GM18909 (cell line): ENCODE measurements around the gene PUM1.
"Not testable (repeated sequence)": the region's sequence is repeated elsewhere in the genome, so short reads cannot be mapped to it uniquely, and the experiment has no call there.

ENCODE experiments used
- ATAC-seq: cut with Tn5 transposase; IDR thresholded peaks from one replicate; pipeline ENCODE4 v1.9.1; 2021; ENCODE audit warnings: mild to moderate bottlenecking; ENCODE audit not compliant: unreplicated experiment, poor library complexity

Gene PUM1

DNA sequence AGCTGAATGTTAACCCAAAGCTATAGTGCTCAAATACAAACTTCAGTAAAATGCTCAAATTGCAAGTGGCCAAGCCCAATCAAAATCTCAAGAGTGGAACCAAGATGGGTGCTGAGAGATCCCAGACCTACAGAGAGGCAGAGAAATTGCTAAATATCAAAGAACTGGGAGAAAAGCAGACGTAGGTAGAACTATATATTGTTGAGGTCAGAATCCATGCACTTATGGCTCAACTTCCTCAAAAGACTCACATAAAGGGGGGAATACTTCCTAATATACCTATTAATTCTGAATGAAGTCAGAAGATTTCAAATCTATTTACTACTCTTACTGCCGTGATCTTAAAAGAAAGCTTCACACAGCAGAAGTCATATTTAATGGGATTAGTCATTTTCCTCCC is 65.2 kb downstream of the PUM1 start:
- no peak for ATAC-seq

DNA sequence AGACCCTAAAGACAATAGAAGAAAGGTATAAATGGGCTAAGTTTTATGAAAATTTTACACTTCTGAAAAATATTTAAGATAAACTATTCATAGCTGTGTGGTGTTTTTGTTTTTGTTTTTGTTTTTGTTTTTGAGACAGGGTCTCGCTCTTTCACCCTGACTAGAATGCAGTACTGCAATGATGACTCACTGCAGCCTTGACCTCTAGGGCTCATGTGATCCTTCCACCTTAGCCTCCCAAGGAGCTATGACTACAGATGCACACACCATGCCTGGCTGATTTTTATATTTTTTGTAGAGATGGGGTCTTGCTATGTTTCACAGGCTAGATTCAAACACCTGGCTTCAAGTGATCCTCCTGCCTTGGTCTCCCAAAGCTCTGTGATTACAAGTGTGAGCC is 66.6 kb downstream of the PUM1 start:
- no peak for ATAC-seq

DNA sequence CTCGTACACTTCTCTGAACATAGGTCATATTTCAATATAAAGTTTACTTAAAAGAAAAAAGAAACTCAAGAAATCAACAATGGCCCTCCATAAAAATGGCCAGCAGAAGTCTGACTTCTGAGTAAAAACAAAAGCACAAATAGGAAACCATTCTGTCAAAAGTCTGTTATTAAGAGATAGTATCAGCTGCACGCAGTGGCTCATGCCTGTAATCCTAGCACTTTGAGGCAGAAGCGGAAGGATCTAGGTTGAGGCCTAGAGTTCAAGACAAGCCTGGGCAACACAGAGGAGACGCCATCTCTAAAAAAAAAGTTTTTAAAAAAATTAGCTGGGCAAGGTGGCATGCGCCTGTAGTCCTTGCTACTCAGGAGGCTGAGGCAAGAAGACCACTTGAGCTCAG is 67.3 kb downstream of the PUM1 start:
- ATAC-seq, result no peak

DNA sequence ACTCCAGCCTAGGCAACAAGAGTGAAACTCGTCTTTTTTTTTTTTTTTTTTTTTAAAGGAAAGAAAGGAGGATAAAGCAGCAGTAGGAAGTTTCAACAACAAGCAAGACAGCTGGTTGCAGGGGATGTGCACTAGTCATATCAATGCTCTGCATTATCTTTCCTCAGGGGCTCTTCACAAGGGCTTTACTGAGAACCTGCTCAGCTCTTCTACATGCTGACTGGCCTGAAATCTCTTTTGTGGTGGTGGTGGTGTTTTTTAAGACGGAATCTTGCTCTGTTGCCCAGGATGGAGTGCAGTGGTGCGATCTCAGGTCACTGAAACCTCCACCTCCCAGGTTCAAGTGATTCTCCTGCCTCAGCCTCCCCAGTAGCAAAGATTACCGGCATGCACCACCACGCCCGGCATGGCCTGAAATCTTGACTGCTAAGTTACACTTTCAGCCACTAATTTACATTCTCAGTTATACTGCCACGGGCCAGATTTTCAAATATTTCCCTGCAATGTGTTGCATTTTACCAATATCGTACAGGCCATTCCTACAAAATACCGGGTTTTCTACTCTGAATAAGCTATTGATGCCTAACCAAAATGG is 68.0 kb downstream of the PUM1 start:
- no peak for ATAC-seq

DNA sequence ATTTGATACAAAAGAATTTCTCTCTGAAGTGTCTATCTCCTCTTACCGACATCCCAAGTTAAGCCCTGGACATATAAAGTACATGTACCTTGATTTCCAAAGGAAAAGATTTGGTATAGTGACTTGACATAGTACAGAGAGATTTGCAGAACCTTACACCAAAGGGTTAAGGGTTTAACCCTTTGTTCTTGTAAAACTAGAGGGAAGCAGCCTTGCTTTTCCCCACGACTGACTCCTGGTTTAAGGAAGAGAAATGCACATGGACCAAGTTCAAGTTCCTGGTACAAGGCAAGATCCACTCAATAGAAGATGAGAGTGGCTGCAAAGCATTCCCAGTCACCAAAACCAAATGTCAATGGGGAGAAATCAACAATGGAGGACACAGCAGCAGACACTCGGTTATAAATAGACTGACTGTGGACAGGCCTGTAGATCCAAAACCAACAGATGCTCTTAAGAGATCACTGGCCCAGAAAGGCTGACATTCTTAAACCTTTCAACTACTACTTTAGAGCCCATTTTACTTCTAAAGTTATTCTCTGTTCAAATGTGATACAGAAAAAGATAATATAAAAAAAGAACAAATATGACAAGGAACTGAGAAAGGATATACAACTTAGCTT is 69.4 kb downstream of the PUM1 start:
- no peak for ATAC-seq

DNA sequence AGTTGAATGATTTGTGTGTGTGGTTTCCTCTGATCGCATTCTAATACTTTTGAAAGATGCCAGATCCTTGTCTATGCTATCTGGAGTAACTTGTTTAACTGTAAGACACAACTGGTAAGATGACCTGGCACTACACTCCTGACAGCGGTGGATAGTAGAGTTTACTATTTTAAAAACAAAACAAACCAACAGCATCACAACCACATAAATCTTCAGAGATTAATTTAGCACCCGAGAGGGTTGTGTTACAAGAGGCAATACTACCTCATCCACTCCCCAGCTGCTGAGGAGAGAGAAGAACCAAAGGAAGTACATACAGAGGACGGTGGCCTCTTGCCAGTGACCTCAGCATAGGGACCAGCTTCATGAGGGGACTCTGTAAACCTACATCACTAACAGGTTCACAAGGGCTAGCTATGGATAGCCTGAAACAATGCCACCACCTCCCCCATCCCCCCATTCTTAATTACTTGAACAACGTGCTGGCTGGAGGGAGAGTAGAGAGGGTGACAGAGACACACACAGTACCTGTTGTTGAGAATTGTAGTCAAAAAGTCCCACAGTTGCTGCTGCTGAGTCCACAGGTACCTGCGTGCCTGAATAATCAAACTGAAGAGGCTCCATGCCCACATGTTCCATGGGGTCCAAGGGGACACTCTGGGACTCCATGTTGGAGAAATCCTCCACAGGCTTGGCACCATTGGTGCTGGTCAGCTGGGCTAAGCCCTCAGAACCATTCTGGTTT is 73.5 kb downstream of the PUM1 start:
- ATAC-seq, result no peak

DNA sequence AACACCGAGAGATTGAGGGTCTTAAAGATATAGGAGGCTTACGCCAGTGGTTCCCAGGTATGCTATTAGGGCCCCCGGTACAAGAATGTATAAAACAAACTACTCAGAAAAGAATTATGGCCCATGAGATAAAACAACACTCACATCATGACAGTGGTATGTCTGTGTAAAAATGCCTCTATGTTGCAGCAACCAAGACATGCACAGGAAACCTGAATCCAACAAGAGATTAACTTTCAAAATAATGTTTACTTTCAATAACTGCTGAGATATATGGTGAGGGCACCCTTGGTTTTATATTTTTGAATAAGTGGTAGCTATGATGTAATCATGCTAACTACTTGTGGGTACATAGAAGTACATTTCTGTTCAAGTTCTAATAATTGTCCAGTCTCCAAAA is 74.9 kb downstream of the PUM1 start:
- no peak for ATAC-seq

DNA sequence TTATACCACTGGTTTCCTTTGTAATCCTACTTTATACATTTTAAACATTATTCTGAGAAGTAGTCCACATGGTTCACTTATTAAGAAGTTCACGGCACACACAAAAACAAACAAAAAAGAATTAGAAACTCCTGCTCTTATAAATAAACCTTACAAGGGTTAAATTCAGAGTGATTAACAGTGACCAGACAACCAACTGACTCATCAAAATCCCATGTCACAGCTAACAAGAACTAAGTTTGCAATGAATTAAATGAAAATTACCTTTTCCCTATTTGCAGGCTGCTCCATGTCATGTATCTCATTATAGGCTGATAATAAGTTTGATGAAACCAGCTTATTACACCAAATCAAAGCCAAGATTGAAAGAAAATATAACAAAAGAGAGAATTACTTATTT is 77.5 kb downstream of the PUM1 start:
- no peak for ATAC-seq

DNA sequence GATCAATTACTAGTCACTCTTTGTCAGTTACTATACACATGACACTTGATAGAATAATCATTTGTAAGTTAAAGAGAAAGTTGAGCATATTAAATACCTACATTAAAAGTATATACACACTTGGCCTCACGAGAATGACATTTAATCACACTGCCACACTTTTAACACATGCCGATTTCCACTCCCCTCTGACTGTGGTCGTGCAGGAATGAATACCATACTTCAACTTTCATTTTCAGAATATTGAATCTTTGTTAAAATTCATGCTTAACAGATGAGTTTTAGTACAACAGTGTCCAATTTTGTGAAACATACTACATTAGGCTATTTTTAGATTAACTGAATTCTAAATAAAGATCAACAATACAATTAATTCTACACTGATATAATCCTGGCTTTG is 78.8 kb downstream of the PUM1 start:
- no peak for ATAC-seq

DNA sequence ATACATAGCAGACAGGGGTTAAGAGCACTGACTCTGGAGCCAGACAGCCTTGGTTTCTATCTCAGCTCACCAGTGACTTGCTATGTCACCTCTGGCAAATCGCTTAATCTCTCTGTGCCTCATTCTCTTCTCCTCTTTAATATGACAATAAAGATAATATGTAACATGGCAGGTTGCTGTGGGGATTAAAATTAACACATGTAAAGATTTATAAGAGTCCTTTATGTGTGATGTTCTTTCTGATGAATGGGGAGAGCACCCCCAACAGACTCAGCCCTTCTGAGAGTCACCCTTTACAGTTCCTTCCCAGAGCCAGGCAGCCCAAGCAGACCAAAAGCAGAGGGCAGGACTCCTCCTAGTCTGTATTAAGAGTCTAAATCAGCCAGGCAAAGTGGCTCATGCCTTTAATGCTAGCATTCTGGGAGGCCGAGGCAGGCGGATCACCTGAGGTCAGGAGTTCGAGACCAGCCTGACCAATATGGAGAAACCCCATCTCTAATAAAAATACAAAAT is 80.5 kb downstream of the PUM1 start:
- ATAC-seq, result no peak

DNA sequence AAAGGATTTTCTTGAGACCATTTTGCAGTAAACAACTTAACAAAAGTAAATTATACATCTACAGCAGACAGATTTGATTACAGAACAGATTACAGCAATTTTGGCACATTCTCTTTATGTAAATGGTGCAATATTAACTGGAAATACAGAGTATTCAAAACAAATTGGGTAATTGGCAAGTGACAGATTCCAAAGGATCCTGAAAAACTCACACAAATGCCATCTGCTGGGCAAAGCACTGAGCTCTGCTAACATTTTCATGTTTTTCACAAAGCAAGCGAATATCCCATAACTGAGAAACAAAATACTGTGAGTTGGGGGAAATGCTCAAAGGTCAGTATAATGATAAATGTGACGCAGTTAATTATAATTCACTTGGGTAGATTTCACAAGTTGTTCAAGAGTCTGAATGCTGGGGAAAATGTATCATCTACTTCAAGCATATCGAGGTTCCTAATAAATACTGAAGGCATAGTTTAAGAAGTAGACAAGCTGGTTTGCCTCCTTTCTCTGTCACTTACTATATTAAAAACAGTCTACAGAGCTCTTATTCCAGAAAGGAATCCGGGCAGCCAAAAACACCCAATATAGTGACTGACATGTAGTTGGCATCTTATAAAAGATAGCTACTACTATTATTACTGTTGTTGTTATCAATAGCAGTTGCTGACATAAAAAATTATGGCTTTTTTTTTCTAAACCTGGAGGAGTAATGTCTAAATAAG is 81.2 kb downstream of the PUM1 start:
- ATAC-seq, result no peak

DNA sequence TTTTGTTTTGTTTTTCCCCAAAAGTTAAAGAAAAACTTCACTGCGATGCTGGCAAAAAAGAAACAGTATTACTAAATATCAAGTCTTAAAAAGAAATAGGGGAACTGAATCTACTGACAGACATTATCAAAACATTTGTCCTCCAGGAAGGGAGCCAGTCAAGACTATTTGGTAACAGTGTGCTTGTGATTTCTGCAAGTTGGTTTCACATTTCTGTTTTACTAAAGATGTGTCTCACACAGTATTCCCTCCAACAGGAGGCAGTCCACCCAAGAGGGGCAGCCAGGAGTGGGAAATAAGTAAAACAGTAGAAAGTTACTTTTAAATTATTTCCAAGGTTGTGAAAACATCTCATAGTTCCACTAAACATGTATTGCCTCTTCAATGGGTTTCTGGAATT is 82.6 kb downstream of the PUM1 start:
- ATAC-seq, result no peak

DNA sequence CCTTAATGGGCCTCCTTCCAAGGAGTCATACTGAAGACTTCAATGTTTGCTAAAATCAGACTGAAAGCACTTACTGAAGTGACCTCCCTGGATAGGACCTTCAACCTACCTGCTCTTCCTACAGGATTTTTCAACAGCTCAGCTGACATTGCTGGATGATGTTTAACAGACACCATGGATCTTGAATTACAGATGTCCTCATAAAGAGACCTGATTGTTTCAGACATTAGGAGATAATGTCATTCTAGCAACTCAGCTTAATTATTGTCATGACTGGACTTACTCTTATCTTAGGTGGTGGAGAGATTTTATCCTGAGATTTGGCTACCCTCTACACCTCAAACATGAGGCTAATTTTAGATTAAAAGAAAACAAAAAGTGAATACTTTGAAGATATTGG is 83.1 kb downstream of the PUM1 start:
- ATAC-seq, result no peak

DNA sequence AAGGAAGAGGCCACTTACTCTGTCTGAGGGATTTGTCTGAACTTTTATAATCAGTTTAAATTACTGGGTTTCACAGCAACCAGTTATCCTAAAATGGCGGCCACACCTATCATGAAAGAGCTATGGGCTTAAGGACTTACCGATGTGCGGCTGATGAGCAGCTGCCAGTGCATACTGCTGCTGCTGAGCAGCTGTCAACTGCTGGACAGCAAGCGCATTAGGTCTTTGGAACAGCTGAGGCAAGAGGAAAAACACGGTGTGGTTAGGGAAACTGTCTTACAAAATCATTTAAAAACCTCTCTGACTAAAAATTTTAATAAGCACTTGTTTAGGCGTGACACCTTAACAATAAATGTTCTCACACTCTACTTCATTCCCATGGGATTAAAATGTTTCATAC is 84.3 kb downstream of the PUM1 start:
- ATAC-seq, result no peak

DNA sequence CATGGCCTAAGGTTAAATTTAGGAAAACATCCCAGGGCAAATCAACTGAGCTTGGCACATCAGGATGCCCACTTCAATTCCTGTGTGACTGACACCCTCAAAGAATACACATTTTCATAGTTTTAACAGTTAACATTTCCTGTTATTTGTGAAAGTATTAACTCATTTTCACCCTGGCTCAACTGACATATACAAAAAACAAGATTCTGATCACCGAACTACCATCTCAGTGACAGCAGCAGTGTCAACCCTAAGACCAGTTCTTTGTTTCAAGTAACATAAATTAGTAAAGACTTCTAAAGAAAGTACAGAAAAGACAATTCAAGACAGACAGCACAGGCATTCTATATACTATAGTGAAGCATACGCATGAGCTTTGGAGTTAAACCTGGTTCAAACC is 88.0 kb downstream of the PUM1 start:
- ATAC-seq, result no peak

DNA sequence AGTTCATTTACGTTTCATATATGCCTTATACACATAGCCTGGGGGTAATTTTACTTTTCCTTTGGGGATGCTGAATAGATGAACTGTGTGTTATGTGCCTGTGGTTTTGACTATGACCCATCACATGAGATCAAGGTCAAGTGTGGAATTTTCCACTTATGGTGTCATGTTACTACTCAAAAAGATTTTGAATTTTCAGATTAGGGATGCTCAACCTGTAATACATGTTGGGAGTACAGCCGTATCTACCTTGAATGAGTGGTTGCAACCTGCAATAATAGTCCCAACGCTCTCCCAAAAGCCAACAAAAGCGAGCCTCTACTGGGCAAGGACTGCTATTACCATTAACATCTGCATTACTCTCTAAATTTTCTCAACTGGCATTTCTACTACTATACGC is 88.4 kb downstream of the PUM1 start:
- ATAC-seq, result no peak

DNA sequence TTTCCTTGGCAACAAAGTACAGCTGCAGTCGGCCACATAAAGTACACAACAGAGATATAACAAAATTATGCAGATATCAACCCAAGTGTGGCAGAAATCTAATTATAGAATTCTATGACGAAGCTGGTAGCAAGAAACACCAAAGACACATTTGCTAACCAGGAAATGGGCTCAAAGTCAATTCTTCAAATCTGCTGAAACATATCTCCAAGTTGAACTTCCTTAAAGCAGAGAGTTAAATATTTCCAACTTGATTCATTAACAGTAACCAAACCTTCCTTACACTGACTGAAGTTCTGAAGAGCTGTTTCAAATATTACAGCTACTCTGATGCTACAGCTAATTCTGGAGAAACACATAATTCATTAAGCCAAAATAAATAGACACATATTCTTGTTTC is 89.4 kb downstream of the PUM1 start:
- ATAC-seq, result no peak

DNA sequence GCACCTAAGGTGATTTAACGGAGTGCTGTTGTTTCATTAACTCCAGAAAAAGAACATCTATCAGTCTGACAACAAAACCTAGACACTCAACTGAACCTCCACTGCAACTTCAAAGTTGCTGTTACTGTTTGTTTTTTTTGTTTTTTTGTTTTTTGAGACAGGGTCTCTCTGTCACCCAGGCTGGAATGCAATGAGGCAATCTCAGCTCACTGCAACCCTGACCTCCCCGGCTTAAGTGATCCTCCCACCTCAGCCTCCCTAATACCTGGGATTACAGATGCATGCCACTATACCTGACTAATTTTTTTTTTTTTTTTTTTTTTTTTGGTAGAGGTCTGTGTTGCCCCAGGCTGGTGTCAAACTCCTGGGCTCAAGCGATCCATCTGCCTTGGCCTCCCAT is 90.3 kb downstream of the PUM1 start:
- ATAC-seq, result no peak

DNA sequence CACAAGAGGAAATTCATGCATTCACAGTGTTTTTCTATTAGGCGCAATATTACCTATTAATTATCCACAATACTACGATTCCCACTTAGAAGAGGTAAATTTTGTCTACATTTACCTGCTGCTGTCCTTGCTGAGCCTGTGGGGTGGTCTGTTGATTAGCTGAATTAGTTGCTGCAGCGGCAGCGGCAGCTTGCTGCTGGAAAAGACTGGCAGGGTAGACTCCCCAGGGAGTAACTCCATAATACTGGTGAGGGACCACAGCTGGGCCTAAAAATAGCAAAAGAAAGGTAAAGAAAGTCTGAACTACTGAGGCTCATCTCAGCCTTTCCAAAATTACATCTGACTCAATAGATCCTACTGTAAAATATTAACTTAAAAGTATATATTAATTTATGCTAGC is 91.0 kb downstream of the PUM1 start:
- ATAC-seq, result no peak

DNA sequence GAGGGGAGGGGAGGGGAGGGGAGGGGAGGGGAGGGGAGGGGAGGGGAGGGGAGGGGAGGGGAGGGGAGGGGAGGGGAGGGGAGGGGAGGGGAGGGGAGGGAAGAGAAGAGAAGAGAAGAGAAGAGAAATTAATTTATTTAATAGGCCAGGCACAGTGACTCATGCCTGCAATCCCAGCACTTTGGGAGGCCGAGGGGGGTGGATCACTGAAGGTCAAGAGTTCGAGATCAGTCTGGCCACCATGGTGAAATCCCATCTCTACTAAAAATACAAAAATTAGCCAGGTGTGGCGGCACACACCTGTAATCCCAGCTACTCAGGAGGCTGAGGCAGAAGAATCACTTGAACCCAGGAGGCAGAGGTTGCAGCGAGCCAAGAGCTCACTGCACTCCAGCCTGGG is 93.2 kb downstream of the PUM1 start:
- not testable (repeated sequence) for ATAC-seq

DNA sequence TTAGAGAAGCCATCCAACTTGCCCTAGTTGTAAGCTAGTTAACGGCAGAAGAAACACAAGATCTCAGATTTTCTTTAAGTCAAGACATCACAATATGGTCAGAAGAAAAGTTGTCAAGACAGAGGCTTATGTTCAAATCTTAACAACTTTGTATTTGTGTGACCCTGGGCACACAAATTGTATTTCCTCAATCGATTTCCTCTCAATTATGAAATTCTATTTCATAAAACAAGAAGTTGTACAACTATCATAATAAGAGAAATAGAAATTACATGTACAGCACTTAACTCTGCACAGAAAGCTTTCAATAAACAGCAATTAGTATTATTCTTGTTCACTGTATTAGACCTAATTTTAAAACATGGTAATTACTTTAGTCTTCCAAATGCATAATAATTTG is 94.0 kb downstream of the PUM1 start:
- ATAC-seq, result no peak
